Parietal lobe (tissue), 2 donors: ENCODE measurements around the gene ABHD3. TPM values are rescaled to one million over a fixed set of nuclear protein-coding genes. Genes with fewer than 3 reads are reported as not detected.

Source experiments
- small RNA-seq: library from RNA; depleted of rRNA; stranded (forward); fragments of <200 nt; gene quantifications from one replicate; pipeline ENCODE3, GENCODE V24; 2014; ENCODE audit warnings: low replicate concordance
- total RNA-seq: library from RNA; depleted of rRNA; stranded (reverse); fragments of >200 nt; gene quantifications from one replicate; pipeline ENCODE4 v1.2.3, GENCODE V29; 2014

The ABHD3 gene, protein sequence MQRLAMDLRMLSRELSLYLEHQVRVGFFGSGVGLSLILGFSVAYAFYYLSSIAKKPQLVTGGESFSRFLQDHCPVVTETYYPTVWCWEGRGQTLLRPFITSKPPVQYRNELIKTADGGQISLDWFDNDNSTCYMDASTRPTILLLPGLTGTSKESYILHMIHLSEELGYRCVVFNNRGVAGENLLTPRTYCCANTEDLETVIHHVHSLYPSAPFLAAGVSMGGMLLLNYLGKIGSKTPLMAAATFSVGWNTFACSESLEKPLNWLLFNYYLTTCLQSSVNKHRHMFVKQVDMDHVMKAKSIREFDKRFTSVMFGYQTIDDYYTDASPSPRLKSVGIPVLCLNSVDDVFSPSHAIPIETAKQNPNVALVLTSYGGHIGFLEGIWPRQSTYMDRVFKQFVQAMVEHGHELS
- 11.9 TPM for total RNA-seq

GRCh38 chr18:21704603-21705364, at the start of gene ABHD3:
ABHD3 (minus strand) TSS chr18:21704774; CDS start chr18:21704665, 109 bp downstream.

GRCh38 chr18:21740538-21741311, 36.2 kb upstream of the ABHD3 start, which contains the start of gene MIB1:
MIB1 (plus strand) TSS chr18:21740792; CDS start chr18:21741584, 792 bp downstream.

DNA sequence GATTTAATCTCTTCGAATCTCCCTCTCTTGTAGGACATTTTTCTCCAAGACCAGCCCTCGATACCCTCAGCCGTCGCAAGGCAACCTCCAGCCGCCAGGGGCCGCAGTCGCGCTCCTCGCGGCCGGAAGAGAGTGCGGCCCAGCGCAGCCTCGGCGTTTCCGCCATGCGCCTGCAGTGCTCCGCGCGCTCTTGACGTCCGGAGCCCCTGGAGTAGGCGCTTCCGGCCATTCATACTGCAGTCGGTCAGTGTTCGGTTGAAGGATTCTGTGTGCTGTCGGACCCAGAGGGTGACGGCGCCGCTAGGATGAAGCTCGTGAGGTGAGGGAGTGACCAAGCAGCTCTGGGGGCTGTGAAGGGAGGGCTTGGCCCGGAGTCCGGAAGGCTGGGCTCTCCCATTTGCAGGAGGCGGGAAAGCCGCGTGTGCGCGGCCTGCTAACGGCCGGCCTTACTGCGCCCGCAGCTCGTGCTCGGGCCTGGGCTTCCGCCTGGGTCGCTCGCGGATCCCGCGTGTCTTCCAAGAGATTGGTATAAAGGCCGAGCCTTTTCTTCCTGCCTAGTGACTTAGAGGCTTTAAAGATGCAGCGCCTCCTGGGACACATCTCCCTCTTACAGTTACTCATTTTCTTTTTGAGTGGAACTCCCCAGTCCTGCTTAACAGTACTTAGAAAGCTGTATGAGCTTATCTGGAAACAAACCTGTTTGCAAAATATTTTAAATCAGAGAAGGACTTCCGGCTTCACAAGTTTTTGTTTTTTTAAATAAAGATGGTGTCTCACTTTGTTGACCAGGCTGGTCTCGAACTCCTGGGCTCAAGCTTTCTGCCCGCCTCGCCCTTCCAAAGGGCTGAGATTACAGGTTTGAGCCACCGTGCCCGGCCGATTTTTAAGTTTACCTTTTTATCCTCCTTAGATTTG, 92.2 kb downstream of the ABHD3 start, which contains the start of gene SNRPD1:
Gene SNRPD1, plus strand, starts transcription at position 190 of the 915 bp plus-strand sequence. Its CDS starts 116 bp downstream, at position 306.

Small RNA genes lying within 50 kb of the gene (small RNA-seq; reads per million reads assigned to genes)
- gene MIR320C1 (not detected), gene RF00019 (not detected), gene RF01241 (not detected)

Other genes with a start within 250 kb of the ABHD3 start
- gene ESCO1, start 104.1 kb downstream of the ABHD3 start, total RNA-seq = 34.4 TPM
- gene SNRPD1, start 92.5 kb downstream of the ABHD3 start, total RNA-seq = 18.8 TPM
- 99.5 TPM for gene MIB1, start 36.0 kb upstream of the ABHD3 start, total RNA-seq